HG02938 (cell line): Measurements from ENCODE around the gene DHRS9.
A peak's percentile ranks its signal among the peaks of the same experiment; 100 is the strongest.
"Not testable (repeated sequence)": the region's sequence is repeated elsewhere in the genome, so short reads cannot be mapped to it uniquely, and the experiment has no call there.

ENCODE experiments used
- ATAC-seq: cut with Tn5 transposase; IDR thresholded peaks from one replicate; pipeline ENCODE4 v1.9.1; 2021; ENCODE audit warnings: mild to moderate bottlenecking, moderate library complexity; ENCODE audit not compliant: unreplicated experiment

The DHRS9 gene

DNA sequence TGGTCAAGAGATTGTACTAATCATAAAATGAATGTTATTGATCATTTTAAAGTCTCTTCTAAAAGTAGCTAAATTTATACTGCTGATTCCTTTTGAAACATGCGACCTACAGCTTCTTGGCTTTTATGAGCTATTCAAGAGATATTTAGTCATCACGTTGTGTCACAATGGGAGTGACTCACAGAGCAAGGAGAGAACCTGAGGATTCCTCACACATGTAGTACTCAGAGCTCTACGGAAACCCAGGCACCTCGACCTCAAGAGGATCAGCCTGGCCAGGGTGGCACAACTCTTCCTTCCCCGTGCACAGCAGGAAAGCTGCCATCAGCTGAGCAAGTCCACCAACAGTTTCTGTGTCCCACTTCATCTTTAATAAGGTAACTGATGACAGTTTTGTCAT, at the start of gene DHRS9:
DHRS9 (plus strand) TSS at position 223 of the 400 bp plus-strand sequence. CDS start 12,019 bp downstream, outside the sequence.
- no peak for ATAC-seq

DNA sequence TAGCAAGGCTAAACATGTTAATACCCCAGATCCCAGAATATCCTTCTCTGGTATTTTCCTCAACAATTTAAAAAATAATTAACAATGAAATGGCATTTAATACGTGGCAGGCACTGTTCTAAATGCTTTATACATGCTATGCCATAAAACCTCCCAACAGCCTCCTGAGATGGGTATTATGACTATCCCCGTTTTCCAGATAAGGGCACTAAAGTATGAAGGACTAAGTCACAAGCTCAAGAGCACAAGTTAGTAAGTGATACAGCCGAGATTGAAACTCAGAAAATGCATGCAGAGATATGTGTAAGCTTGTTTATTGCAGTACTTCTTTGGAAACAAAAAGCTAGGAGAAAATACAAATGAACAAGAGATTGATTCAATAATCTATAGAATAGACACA, 46.2 kb upstream of the DHRS9 start:
- no peak for ATAC-seq

DNA sequence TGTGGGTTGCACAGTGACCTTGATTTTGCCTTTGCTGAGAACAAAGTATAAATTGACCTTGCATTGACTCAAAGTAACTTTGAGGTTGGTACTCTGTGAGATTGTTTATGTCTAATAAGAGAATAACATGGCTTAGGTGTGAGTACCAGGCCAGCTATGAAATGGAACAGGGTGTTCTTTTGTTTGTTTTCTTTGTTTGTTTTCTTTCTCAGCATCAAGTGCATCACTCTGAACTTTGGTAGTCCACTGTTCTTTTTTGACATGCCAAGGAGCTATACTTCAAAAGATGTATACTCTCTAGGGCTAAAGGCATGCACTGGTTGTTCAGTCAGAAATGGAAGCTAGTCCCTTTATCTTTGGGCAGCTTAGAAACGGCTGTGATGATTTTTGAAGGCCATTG, 43.3 kb upstream of the DHRS9 start:
- no peak for ATAC-seq

DNA sequence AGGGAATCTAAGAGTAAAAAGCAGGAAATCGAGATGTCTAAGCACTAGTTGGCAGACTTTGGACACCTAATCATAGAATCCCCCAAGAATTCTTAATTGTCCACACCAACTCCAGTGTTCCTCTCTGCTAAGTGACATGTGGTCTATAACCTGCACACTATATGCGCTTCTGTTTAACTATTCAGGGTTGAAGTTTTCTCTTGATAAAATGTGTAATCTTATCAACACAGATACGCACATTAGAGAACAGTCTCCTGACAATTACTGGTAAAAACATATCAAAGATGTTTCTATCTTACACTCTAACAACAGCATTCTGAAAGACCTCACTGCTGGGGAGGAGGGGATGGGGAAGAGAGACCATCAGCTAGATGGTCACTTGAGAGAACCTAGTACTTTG, 42.1 kb upstream of the DHRS9 start:
- ATAC-seq: no peak

DNA sequence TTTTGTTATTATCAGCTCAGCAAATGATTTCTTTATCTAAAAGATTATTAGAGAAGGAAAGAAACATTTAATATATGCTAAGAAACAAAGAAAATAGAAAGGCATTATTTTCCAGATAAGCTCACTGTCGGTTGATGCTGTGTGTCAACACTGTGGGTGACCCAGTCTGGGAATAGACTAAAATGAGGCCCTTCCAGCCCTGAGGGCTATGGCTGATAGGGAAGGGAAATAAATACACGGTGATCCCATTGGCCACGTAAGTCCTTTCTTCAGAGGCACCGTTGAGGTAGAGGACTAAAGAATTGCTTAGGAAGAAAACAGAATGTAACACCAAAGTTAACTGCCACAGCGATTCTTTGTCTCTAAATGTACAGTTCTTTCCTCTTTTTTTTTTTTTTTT, 40.0 kb upstream of the DHRS9 start:
- no peak for ATAC-seq

DNA sequence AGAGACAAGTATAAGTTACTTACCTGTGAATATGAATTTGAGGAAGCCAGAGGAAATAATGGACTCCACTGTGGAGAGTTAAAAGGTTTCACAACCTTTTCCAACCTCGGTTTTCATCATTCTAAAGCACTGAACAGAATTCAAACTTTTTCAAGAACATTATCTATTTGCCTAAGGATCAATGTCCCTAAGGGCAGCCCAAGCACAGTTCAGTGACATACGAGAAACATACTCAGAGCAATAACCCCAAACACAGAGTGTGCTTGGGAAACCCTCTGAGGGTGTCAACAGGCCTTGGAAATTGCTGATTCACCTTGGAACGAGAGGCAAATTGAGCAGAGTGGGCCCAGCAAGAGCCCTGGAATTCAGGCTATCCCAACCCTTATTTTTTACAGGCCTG, 38.2 kb upstream of the DHRS9 start, which contains the start of gene ABCB11:
ABCB11 (minus strand) TSS at position 123 of the 400 bp plus-strand sequence. CDS start 13,199 bp downstream, outside the sequence.
- no peak for ATAC-seq

DNA sequence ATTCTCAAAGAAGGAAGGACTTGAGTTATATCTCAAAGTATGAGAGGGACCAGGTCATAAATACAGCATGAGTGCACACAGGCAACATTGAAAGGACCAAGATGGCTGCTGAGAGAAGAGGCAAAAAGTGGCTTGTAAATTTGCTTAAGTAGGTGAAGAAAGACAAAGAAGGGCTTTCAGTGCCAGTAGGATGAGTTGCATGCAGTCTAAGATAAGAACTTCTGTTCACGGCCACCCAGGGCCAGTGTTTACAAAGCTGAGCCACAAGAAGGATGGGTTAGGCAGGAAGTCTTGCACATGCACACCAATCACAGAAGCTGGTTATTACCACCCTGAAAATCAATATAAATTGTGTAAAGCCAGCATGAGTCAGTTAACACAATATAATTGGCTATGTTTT, 35.1 kb upstream of the DHRS9 start:
- no peak for ATAC-seq

DNA sequence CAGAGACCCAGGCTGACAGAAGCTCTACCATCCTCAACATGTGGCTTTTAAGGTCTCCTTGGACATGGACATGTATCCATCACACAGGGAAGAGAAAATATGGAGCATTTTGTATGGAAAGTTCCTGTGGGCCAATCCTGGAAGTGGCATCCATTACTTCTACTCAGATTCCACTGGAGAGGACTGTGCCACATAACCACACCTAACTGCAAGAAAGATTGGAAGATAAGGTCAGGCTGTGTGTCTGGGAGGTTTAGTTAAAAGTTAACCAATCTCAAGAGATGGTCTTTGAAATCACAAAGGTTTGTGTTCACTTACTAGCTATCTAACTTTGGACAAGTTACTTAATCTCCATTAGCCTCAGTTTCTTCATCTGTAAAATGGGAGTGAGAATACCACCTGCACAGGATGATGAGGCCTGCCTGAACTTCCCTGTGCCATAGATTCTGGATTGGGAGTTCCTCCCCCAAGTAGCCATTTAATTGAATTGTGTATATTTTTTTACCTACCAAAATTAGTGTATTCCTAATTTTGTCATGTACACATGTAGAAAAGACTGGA, 34.3 kb upstream of the DHRS9 start:
- ATAC-seq: no peak

DNA sequence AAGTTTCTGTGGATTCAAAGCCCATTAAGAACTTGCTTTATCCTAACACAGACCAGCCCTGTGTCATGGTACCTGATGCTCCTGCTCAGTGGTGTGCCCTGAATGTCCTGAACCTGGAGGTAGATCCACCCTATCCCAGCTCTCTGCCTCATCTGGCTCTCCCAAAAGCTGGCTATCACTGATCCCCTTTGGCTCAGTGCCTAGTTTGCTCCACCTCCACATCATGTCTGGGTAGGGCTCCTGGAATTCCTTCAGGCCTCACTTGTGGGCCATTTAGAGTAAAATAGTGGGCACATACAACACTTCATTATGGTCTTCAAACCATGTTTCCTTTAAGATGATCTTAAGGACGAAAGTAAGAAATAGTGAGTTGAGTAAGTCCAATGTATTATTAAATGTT, 33.5 kb upstream of the DHRS9 start:
- no peak for ATAC-seq

DNA sequence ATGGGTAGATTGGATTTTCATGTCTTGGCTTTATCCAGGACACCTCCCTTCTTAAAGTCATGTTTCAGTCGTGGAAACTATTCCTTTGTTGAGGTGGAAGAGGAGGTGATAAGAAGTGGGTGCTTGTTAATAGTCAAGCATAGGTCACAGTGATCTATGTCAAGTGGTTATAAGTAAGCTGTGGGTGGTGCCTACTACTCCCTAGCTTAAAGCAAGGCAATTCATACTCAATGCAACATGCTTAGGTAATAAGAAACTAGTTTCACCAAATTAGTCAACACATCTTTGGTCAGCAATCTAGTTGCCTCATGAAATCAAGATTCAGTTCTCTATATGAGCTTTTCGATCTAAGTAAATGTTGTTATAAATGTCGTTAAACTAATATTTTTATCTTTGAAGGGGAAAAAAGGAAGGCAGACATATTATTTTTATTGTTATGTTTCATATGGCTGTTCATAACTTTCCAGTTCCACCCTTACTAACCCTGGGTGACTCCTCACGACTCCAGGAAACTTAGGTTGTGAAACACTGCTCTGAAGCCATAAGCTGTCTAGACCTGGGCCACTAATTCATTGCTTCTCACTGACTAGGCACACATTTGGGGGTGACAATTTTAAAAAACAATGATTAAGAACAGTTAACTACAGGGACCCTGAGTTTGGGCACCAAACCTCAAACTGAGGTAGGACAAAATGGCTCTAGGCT, 32.5 kb upstream of the DHRS9 start:
- peak; percentile 78 for ATAC-seq

DNA sequence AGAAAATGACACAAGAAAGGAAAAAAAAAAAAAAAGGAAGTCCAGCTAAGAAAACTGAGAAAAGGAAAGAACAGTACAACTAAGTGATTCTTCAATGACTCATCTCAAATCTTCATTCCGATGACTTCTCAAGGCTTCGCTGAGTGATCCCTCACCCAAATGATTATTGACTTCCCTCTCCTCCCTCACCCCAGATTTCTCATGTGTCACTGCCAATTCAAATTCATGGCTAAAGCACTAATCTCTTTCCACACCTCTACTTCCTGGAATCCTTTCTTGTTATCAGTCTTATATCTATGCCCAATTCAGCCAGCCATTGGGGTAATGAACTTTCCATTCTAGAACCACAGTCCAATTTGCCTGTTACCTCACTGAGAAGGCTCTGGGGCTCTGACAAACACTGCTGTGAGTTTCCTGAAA, 31.0 kb upstream of the DHRS9 start:
- ATAC-seq: peak; percentile 63

DNA sequence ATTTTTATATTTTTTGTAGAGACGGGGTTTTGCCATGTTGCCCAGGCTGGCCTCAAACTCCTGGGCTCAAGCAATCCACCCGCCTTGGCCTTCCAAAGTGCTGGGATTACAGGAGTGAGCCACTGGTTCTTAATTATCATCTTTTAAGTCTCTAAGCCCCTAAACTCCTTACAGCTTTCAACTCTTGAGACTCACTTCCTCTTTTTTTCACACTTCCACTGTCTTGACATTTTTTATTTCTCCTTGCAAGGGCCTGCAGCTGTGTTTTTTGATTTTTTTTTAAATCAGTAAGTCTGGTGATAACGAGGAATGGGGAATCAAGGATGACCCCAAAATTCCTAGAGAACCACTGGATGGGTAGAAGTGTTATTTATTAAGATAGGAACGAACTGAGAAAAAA, 29.7 kb upstream of the DHRS9 start:
- ATAC-seq: no peak

DNA sequence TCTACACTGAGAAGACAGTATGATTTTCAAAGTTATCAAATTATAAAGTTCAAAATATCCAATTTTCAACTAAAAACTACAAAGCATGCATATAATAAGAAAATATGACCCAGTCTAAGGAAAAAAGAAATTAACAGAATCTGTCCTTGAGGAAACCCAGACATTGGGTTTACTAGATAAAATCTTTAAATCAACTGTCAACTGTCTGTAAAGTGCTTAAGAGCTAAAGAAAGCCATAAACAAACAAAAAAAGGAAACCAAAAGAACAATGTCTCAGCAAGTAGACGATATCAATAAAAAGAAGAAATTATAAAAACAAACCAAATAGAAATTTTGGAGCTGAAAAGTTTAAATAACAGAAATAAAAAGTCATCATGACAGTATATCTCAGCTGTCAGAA, 27.8 kb upstream of the DHRS9 start:
- no peak for ATAC-seq

DNA sequence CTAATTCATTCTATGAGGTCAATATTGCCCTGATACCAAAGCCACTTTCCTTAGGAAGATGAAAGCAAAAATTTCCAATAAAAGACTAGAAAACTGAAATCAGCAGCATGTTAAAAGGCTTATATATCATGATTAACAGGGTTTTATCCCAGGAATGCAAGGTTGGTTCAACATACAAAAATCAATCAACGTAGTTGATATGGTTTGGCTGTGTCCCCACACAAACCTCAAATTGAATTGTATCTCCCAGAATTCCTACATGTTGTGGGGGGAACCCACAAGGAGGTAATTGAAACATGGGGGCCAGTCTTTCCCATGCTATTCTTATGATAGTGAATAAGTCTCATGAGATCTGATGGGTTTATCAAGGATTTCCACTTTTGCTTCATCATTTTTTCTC, 26.5 kb upstream of the DHRS9 start:
- no peak for ATAC-seq

DNA sequence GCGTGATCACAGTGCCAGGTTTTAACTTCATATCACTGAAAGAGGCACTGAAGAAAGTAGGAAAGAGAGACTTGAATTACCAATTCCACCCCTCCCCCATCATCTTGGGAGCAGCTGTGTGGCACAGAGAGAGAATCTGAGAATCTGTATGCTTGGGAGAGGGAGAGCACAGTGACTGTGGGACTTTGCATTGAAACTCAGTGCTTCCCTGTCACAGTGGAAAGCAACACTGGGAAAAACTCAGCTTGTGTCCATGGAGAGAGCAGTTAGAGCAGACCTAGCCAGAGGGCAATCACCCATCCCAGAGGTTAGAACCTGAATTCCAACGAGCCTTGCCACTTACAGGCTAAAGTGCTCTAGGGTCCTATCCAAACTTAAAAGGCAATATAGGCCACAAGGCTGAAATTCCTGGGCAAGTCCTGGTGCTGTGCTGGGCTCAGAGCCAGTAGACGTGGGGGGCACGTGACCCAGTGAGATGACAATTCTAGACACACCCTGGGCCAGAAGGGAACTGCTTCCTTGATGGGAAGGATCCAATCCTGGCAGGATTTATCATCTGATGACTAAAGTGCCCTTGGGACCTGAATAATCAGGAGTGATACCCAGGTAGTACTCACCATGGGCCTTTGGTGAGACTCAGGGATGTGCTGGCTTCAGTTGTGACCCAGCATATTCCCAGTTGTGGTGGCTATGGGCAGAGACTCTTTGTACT, 22.8 kb upstream of the DHRS9 start:
- no peak for ATAC-seq

DNA sequence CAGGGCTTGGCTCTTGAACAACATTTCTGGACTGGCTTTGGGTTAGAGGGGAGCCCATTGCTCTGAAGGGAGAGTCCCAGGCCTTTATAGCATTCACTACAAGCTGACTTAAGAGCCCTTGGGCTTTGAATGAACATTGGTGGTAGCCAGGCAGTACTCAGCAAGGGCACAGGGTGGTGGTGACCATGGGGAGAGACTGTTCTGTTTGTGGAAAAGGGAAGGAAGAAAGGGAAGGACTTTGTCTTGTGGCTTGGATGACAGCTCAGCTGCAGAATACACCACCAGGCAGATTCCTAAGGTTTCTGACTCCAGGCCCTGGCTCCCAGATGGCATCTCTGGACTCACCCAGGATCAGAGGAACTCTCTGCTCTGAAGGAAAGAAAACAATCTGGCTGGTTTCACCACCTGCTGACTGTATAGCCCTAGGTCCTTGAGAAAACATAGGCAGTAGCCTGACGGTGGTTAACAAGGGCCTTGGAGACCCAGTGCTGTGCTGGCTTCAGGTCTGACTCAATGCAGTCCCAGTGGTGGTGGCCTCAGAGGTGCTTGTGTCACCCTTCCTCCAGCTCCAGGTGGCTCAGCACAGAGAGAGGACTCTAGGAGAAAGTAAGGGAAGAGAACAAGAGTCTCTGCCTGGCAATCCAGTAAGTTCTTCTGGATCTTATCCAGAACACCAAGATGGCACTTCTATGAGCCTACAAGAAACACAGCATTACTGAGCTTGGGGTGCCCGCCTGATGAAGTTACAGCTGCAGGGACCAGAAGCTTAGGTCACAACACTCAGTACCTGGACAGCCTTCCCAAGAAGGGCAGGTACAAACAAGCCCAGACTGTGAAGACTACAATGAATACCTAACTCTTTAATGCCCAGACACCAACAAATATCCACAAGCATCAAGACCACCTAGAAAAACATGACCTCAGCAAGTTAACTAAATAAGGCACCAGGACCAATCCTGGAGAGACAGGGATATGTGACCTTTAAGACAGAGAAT, 21.8 kb upstream of the DHRS9 start:
- ATAC-seq: no peak

DNA sequence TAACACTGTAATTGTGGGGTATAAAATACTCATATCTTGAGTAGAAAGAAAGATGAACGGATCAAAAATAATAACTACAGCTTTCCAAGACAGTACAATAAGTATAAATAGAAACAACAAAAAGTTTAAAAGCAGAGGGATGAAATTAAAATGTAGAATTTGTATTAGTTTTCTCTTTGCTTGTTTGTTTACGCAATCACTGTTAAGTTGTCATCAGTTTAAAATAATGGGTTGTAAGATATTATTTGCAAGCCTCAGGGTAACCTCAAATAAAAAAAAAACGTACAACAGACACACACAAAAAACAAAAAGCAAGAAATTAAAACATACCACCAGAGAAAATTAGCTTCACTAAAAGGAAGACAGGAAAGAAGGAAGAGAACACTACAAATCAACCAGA, 20.2 kb upstream of the DHRS9 start:
- no peak for ATAC-seq

DNA sequence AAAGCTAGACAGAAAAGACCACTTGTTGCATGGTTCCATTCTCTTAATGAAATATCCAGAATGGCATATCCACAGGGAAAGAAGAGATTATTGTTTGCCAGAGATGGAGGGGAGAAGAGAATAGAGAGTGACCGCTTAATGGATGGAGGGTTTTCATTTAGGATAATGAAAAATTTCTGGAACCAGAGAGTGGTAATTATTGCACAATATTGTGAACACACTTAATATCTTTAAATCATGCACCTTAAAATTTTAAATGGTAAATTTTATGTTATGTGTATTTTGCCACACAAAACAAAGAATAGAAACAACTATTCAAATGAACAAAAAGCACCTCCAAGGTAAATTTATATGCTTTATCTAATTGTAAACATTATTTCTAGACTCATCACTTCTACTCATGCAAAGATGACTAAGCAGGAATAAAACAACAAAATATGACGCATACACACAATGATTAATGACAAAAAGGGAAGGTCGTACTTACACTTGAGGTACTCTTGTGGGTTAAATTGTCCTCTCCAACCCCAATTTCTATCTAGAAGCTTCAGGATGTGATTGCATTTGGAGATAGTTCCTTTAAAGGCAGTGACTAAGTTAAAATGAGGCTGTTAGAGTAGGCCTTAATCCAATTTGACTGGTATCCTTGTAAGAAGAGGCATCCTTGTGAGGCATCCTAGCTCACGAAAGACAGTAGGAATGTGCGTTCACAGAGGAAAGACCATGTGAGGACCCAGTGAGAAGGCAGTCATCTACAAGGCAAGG, 18.7 kb upstream of the DHRS9 start:
- no peak for ATAC-seq

DNA sequence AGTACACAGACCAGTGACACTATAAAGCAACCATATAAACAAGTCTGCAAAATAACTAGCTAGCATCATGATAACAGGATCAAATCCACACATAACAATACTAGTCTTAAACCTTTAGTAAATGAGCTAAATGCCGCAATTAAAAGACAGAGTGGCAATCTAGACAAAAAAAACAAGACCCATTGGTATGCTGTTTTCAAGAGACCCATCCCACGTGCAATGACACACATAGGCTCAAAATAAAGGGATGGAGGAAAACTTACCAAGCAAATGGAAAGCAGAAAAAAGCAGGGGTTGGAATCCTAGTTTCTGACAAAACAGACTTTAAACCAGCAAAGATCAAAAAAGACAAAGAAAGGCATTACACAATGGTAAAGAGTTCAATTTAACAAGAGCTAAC, 14.8 kb upstream of the DHRS9 start:
- ATAC-seq: not testable (repeated sequence)

DNA sequence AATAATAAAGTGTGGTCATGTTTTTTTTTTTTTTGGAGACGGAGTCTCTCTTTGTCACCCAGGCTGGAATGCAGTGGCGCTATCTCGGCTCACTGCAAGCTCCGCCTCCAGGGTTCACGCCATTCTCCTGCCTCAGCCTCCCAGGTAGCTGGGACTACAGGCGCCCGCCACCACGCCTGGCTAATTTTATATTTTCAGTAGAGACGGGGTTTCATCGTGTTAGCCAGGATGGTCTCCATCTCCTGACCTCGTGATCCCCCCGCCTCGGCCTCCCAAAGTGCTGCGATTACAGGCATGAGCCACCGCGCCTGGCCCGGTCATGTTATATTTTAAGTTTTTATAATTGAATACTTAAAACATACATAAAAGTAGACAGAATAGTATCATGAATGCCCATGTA, 5.2 kb upstream of the DHRS9 start:
- ATAC-seq: not testable (repeated sequence)
